ENCODE measurements around the gene SLC35G6.
"Not testable (repeated sequence)": the region's sequence is repeated elsewhere in the genome, so short reads cannot be mapped to it uniquely, and the experiment has no call there.

SLC35G6 gene

GRCh38 chr17:7478276-7479212, 2.7 kb upstream of the SLC35G6 start:
- DNase-seq (ENCODE audit: low spot score), result peak; percentile 39

GRCh38 chr17:7479213-7480088, 1.8 kb upstream of the SLC35G6 start, which contains the start of gene ZBTB4:
TSS of gene ZBTB4 (minus strand) at chr17:7479631. CDS start at chr17:7466801, 12,830 bp downstream.
- DNase-seq (ENCODE audit: low spot score), result peak; percentile 65

GRCh38 chr17:7480089-7480384, 1.2 kb upstream of the SLC35G6 start:
- no peak for DNase-seq (ENCODE audit: low spot score)

DNA sequence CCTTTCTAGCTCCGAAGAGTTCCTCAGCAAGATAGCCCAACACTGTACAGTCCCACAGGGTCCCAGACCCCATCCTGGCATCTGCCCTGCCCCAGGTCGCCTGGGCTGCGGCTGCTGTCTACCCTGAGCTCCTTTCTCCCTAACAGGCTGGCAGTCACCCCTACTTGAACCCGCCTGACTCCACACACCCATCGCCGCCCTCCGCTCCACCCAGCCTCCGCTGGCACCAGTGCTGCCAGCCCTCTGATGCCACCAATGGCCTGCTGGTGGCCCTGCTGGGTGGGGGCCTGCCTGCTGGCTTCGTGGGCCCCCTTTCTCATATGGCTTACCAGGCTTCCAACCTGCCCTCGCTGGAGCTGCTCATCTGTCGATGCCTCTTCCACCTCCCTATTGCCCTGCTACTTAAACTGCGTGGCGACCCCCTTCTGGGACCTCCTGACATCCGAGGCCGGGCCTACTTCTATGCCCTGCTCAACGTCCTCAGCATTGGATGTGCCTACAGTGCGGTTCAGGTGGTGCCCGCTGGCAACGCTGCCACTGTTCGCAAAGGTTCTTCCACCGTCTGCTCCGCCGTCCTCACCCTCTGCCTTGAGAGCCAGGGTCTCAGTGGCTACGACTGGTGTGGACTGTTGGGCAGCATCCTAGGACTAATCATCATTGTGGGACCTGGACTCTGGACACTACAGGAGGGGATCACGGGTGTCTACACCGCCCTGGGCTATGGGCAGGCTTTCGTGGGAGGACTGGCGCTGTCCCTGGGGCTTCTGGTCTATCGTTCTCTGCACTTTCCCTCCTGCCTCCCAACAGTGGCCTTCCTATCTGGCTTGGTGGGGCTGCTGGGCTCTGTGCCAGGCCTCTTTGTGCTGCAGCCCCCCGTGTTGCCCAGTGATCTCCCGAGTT, 846 bp downstream of the SLC35G6 start:
- DNase-seq (ENCODE audit: low spot score), result not testable (repeated sequence)

GRCh38 chr17:7482742-7483088, 1.5 kb downstream of the SLC35G6 start:
- not testable (repeated sequence) for DNase-seq (ENCODE audit: low spot score)

- DNase-seq (ENCODE audit: low spot score), result peak; percentile 96
Observed at GRCh38 chr17:7483255-7484066, 2.2 kb downstream of the SLC35G6 start.

- peak; percentile 97 for DNase-seq (ENCODE audit: low spot score)
Observed at GRCh38 chr17:7484067-7484918, 3.0 kb downstream of the SLC35G6 start, which contains the start of gene POLR2A. TSS of gene POLR2A (plus strand) at chr17:7484366.

DNA sequence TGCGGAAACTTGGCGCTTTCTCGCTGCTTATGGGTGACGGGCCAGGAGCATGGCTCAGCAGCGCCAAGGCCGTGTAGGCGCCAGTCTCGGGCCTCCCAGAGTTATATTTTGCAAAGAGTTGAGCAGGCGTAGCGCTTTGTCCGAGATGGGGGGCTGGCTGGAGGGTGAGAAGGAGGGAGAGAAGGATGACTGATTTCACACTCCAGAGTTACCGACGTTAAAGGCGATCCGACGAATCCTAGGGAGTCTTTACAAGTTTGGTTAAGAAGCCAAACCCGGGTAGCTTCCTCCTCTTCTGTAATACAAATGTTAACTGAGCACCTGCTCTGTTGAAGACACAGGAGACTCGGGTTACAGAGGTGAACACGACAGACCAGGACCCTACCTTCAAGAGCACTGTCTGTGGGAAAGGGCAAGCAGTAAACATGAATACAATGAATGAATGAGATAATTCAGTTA, 3.7 kb downstream of the SLC35G6 start:
- DNase-seq (ENCODE audit: low spot score), result no peak

DNA sequence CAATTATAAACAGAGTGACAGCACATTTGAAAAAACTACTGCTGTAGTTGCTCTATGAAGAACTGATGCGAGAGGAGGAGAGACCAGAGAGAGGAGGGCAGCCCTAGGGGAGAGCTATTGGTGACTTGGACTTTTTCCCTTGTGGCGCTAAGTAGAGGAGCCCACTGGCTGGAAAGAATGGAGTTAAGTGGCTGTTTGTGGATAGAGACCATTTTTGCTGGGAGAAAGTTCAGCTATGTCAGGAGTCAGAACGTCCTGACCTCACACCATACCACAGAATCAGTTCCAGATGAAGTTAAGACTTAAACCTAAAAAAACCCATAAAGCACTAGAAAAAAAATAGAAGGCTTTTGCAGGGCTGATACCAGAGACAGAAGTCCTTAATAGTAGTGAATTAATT, 4.9 kb downstream of the SLC35G6 start:
- no peak for DNase-seq (ENCODE audit: low spot score)

DNA sequence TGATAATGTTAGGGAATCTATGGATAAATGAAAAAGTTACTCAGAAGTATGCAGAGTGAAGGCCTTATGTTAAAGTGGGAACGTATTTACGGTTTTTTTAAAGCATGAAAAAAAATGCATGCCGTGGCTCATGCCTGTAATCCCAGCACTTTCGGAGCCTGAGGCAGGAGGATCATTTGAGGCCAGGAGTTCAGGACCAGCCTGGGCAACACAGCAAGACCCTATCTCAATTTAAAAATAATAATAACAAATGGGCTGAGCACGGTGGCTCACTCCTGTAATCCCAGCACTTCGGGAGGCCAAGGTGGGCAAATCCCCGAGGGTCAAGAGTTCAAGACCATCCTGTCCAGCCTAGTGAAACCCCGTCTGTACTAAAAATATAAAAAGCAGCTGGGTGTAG, 8.9 kb downstream of the SLC35G6 start:
- DNase-seq (ENCODE audit: low spot score), result no peak

- DNase-seq (ENCODE audit: low spot score), result no peak
Observed at GRCh38 chr17:7491583-7491982, 10.3 kb downstream of the SLC35G6 start.

GRCh38 chr17:7493941-7494340, 12.7 kb downstream of the SLC35G6 start:
- no peak for DNase-seq (ENCODE audit: low spot score)

GRCh38 chr17:7495906-7496434, 14.7 kb downstream of the SLC35G6 start:
- no peak for DNase-seq (ENCODE audit: low spot score)

DNA sequence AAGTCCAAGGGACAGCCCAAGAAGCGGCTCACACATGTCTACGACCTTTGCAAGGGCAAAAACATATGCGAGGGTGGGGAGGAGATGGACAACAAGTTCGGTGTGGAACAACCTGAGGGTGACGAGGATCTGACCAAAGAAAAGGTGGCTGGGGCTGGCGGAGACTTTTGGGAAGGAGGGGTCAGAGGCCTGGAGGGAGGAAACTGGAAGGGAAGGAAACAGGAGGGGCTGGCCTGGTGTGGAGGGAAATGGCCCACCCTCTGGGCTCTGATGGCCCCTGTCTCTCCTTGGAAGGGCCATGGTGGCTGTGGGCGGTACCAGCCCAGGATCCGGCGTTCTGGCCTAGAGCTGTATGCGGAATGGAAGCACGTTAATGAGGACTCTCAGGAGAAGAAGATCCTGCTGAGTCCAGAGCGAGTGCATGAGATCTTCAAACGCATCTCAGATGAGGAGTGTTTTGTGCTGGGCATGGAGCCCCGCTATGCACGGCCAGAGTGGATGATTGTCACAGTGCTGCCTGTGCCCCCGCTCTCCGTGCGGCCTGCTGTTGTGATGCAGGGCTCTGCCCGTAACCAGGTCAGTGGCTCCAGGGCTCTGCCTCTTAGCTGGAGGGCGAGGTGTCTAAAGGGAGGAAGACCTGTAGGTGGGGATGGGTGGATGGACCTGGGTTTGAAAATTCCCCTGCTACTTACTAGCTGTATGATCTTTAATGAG, 15.4 kb downstream of the SLC35G6 start:
- DNase-seq (ENCODE audit: low spot score), result no peak

GRCh38 chr17:7497228-7497627, 16.0 kb downstream of the SLC35G6 start:
- DNase-seq (ENCODE audit: low spot score), result no peak

DNA sequence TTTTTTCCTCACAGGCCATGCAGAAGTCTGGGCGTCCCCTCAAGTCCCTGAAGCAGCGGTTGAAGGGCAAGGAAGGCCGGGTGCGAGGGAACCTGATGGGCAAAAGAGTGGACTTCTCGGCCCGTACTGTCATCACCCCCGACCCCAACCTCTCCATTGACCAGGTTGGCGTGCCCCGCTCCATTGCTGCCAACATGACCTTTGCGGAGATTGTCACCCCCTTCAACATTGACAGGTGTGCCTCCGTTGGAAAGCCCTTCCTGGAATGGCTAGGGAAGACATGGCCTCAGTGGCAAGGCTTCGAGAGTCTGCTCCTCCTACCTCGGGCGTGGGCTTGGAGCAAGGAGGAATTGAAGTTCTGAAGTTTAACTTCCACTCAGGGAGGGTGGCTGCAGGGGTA, 16.4 kb downstream of the SLC35G6 start:
- no peak for DNase-seq (ENCODE audit: low spot score)

DNA sequence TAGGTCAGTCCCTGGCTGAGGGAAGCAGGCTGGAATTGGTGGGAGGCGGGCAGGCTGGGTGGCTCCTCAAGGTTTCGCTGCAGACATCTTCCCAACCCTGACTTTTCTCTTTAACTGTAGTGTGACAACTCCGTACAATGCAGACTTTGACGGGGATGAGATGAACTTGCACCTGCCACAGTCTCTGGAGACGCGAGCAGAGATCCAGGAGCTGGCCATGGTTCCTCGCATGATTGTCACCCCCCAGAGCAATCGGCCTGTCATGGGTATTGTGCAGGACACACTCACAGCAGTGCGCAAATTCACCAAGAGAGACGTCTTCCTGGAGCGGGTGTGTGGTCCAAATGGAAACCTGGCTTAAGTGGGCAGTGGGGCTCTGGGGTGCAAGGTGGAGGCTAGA, 17.9 kb downstream of the SLC35G6 start:
- DNase-seq (ENCODE audit: low spot score), result no peak

- DNase-seq (ENCODE audit: low spot score), result no peak
Observed at GRCh38 chr17:7501729-7502128, 20.5 kb downstream of the SLC35G6 start.

Data from SK-N-DZ (cell line).